GM21423 (cell line): ENCODE results near the gene FUNDC2.

Source experiments
- ATAC-seq: cut with Tn5 transposase; IDR thresholded peaks from one replicate; pipeline ENCODE4 v1.9.1; 2021; ENCODE audit warnings: mild to moderate bottlenecking, moderate library complexity; ENCODE audit not compliant: unreplicated experiment

The FUNDC2 gene

GRCh38 chrX:155023907-155024833 lies 2.5 kb upstream of the FUNDC2 start:
- no peak for ATAC-seq

- no peak for ATAC-seq
These were observed 271 bp upstream of the FUNDC2 start for GRCh38 chrX:155026420-155026726.

- ATAC-seq, result no peak
These were observed 944 bp downstream of the FUNDC2 start for GRCh38 chrX:155027509-155028066.

- ATAC-seq, result no peak
These were observed 1.5 kb downstream of the FUNDC2 start for GRCh38 chrX:155028129-155028528.

GRCh38 chrX:155028877-155029291 lies 2.2 kb downstream of the FUNDC2 start:
- ATAC-seq, result no peak

- no peak for ATAC-seq
These were observed 5.0 kb downstream of the FUNDC2 start for GRCh38 chrX:155031657-155032056.

- no peak for ATAC-seq
These were observed 9.0 kb downstream of the FUNDC2 start for GRCh38 chrX:155035688-155036087.

- no peak for ATAC-seq
These were observed 19.6 kb downstream of the FUNDC2 start for GRCh38 chrX:155046129-155046810.

GRCh38 chrX:155046811-155047528 lies 20.3 kb downstream of the FUNDC2 start:
- no peak for ATAC-seq

- ATAC-seq, result no peak
These were observed 22.5 kb downstream of the FUNDC2 start for GRCh38 chrX:155048977-155049619.

GRCh38 chrX:155052738-155053498 lies 26.3 kb downstream of the FUNDC2 start:
- ATAC-seq, result no peak

GRCh38 chrX:155053656-155054055 lies 27.0 kb downstream of the FUNDC2 start:
- ATAC-seq, result no peak

GRCh38 chrX:155054255-155054654 lies 27.6 kb downstream of the FUNDC2 start:
- no peak for ATAC-seq

GRCh38 chrX:155055494-155055893 lies 28.9 kb downstream of the FUNDC2 start:
- ATAC-seq, result no peak

- ATAC-seq, result no peak
These were observed 29.8 kb downstream of the FUNDC2 start for GRCh38 chrX:155056471-155056870.

- peak; percentile 71 for ATAC-seq
These were observed 30.5 kb downstream of the FUNDC2 start for GRCh38 chrX:155056877-155057792.

GRCh38 chrX:155061760-155062159 lies 35.1 kb downstream of the FUNDC2 start:
- no peak for ATAC-seq

- ATAC-seq, result no peak
These were observed 38.5 kb downstream of the FUNDC2 start for GRCh38 chrX:155065035-155065734.
